ENCODE results near the gene FGL2. TPM values are rescaled to one million over a fixed set of nuclear protein-coding genes. Genes with fewer than 3 reads are reported as not detected.

Gene FGL2
- total and polyA plus RNA-seq, 2 of the 4 experiments (the other 2 are of a cell fraction): 0.32 to 1.3 TPM

- Histone ChIP-seq H4K91ac (ENCODE audit: insufficient read depth, low read depth, low read length) (no peak overlapping the region; the same call in 1 of the 2 replicates), H3K4me3 (ENCODE audit: insufficient read depth, low read depth, low read length) (no peak overlapping the region), H4K20me1 (ENCODE audit: insufficient read depth, low read length) (no peaks in the 10 kb centered on the region), H3K9me1 (ENCODE audit: insufficient read depth, low read length) (peaks cover 3% of the 10 kb centered on the region; the same call in 1 of the 2 replicates), H4K8ac (ENCODE audit: low read depth in 2 of 2, low read length in 2 of 2) (peak overlapping the region in 1 of 2 experiments; percentile 64; a peak in 1 of 4 replicates), H2AK5ac (ENCODE audit: low read depth, low read length) (peak overlapping the region; percentile 68), H2AFZ (replicated peaks; ENCODE audit: low read length, poor library complexity) (no peak overlapping the region), H3K9ac (ENCODE audit: low read depth, low read length) (no peak overlapping the region), H4K5ac (ENCODE audit: low read depth, low read length) (no peak overlapping the region), H3K4me1 (ENCODE audit: control insufficient read depth, insufficient read depth, low read length) (peaks cover 3% of the 10 kb centered on the region), H3K36me3 (ENCODE audit: control insufficient read depth, insufficient read depth, low read length) (0 out of 2 replicates have a peak, but pooled peaks cover 1% of the 10 kb centered on the region), H3K9me3 (ENCODE audit: control insufficient read depth, insufficient read depth, low read length) (peaks cover 12% of the 10 kb centered on the region), H2BK120ac (ENCODE audit: low read depth, low read length) (no peak overlapping the region), H2BK5ac (ENCODE audit: low read depth, low read length, poor library complexity, severe bottlenecking) (peak overlapping the region; percentile 62), H3K56ac (ENCODE audit: extremely low read depth, insufficient read depth, low read length) (no peak overlapping the region), H3K14ac (replicated peaks; ENCODE audit: low read depth, low read length) (peak overlapping the region; percentile 66; the same call in 1 of the 2 replicates), H3K27ac (ENCODE audit: insufficient read depth, low read length) (no peak overlapping the region), H3K4me2 (ENCODE audit: low read depth, low read length) (no peak overlapping the region; the same call in 1 of the 2 replicates), H2BK20ac (ENCODE audit: low read depth, low read length) (0 out of 2 replicates have a peak overlapping the region, but pooled peaks have one; percentile 14), H2BK15ac (ENCODE audit: low read depth, low read length) (no peak overlapping the region), H3K79me1 (ENCODE audit: low read depth in 1 of 2, low read length in 2 of 2) (no peaks in the 10 kb centered on the region), H2AK9ac (replicated peaks; ENCODE audit: low read depth, low read length, poor library complexity) (no peak overlapping the region), H3K4ac (ENCODE audit: low read depth, low read length) (peak overlapping the region; percentile 17; the same call in 1 of the 2 replicates), H3K18ac (ENCODE audit: low read depth, low read length) (peak overlapping the region; percentile 11; the same call in 1 of the 2 replicates), H3K27me3 (ENCODE audit: control insufficient read depth, insufficient read depth, low read length) (no peaks in the 10 kb centered on the region), H3K23ac (ENCODE audit: low read depth, low read length) (no peak overlapping the region)
- in situ Hi-C loops (cut with MboI; ENCODE audit: low sequenced_read_pairs) (no loop called here), intact Hi-C loops (cut with micrococcal nuclease) (no loop called here), dilution Hi-C loops (cut with HindIII; ENCODE audit: low sequenced_read_pairs, unreplicated experiment) (no loop called here)
- DNase-seq (peak; percentile 39), ATAC-seq (ENCODE audit: low read depth) (peak; percentile 32; the same call in 1 of the 2 replicates)
- POLR2A ChIA-PET (ENCODE audit: unreplicated experiment): no interaction called here
- CTCF ChIA-PET: interaction anchor here (1.1 kb wide), 1 partner anchor 20 kb away, joined by 3 read pairs; no protein-coding TSS in a partner anchor
- WGBS, 2 experiments (ENCODE audit: extremely low coverage in 2 of 2, insufficient read length in 1 of 2): no CpG with 5 or more reads among the region's 3 CpGs
- no peak for TF ChIP-seq NFE2L2 (IDR thresholded peaks at IDR 0.05; ENCODE audit: low read depth, low read length)
- no peak for TF ChIP-seq POLR2A (IDR thresholded peaks at IDR 0.05; ENCODE audit: low read depth, low read length)
- no peak for TF ChIP-seq CEBPB (IDR thresholded peaks at IDR 0.05; ENCODE audit: low read depth, low read length)
- no peak for TF ChIP-seq FOS (IDR thresholded peaks at IDR 0.05; ENCODE audit: low read depth, low read length)
- no peak for TF ChIP-seq CTCF (conservative IDR thresholded peaks at IDR 0.05; ENCODE audit: low read depth, low read length)
- TF ChIP-seq BHLHE40 (IDR thresholded peaks at IDR 0.05; ENCODE audit: low read depth, low read length): no peak
- TF ChIP-seq RAD21 (IDR thresholded peaks at IDR 0.05; ENCODE audit: low read length): no peak
- TF ChIP-seq RCOR1 (IDR thresholded peaks at IDR 0.05; ENCODE audit: insufficient replicate concordance, low read length): no peak
- no peak for TF ChIP-seq USF2 (IDR thresholded peaks at IDR 0.05; ENCODE audit: low read depth, low read length)
- no peak for TF ChIP-seq RFX5 (IDR thresholded peaks at IDR 0.05; ENCODE audit: low read depth, low read length)
- no peak for TF ChIP-seq MAZ (IDR thresholded peaks at IDR 0.05; ENCODE audit: borderline replicate concordance, low read depth, low read length)
- no peak for TF ChIP-seq MAFK (IDR thresholded peaks at IDR 0.05; ENCODE audit: low read depth, low read length)
- no peak for TF ChIP-seq CHD1 (IDR thresholded peaks at IDR 0.05; ENCODE audit: low read depth, low read length)
- no peak for TF ChIP-seq ELK1 (IDR thresholded peaks at IDR 0.05; ENCODE audit: borderline replicate concordance, low read depth, low read length)
- no peak for TF ChIP-seq SMC3 (IDR thresholded peaks at IDR 0.05; ENCODE audit: low read depth, low read length)
- no TSS peak for BruUV-seq (replicated peaks)
Observed at GRCh38 chr7:77205706-77206105, 6.1 kb upstream of the FGL2 start.

Measured in IMR-90 (cell line).